NK-92 (cell line): ENCODE results near the gene WASF1.
"Not testable (repeated sequence)": the region's sequence is repeated elsewhere in the genome, so short reads cannot be mapped to it uniquely, and the experiment has no call there.

Source experiments
- DNase-seq: peaks from one replicate; lab custom pipeline; 2025; ENCODE audit not compliant: unreplicated experiment; lab: John Stamatoyannopoulos, UW

WASF1 gene

DNA sequence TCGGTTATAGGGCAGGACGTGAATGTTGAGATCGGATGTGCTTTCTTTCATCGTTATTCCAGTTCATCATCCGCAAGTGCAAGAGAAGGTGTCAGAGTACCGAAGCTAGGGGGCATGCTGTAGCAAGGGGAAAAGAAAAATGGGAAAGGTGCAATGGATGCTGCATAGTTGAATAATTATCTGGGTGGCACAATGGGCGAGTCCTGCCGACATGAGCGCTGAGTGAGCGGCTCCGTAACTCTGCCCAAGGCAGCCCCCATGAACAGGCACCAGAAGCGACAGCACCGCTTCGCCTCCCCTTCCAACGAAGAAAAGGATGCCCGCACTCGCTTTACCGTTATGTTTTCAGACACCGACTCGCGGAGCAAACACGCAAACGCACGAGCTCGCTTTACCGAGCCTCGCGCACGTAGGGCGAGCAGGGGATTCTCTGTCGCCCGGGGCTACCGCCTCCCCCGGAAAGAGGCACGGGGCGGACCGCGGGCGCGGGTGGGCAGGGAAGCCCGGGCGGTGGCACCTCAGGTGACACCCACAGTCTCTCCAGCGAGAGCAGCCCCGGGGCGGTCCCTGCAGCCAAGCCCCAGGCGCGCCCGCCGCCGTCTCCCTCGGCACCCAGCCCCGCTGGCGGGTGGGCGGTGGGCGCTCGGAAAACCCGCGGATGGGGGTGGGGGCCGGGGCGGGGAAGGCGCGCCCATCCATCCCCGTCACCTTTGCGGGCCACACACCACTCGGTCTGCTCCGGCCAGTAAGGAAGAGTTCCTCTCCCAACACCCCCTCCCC is 654 bp downstream of the WASF1 start:
- DNase-seq, result no peak

DNA sequence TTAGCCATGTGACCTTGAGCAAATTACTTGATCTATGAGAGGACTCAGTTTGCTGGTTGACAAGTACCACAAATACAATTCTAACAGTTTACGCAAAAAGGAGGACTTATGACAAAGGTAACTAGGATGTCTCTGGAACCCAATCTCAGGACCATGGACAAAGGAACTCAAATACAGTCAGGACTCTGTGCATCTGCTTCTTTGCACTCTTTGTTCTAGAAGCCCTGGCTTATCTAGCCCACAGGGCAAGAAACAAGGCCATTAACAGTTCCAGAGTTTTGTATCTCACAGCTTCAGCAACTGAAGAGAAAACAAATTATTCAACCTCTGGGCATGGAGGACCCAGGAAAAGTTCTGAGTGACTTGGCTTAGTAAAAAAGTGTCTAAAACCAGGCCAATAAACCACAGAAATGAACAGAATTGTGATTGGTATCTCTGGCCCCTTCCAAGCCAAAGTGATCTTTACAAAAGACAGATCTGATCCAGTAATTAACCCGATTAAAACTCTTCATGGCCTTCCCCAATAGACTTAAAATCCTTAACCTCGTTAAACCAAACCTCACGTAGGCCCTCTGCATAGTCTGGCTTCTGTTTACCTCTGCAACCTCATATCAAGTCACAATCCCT is 5.9 kb downstream of the WASF1 start:
- DNase-seq, result no peak

DNA sequence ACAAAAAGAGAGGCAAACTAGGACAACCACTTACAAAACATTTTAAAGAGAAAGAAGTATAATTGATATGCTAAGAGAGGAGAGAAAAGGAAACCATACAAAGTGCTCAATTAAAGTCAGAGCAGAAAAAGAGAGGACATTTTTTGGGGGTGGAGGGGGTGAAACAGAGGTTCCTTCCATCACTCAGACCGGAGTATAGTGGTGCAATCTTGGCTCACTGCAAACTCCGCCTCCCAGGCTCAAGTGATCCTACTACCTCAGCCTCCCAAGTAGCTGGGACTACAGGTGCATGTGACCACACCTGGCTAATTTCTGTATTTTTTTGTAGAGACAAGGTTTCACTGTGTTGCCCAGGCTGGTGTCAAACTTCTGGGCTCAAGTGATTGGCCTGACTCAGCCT is 9.4 kb downstream of the WASF1 start:
- no peak for DNase-seq

DNA sequence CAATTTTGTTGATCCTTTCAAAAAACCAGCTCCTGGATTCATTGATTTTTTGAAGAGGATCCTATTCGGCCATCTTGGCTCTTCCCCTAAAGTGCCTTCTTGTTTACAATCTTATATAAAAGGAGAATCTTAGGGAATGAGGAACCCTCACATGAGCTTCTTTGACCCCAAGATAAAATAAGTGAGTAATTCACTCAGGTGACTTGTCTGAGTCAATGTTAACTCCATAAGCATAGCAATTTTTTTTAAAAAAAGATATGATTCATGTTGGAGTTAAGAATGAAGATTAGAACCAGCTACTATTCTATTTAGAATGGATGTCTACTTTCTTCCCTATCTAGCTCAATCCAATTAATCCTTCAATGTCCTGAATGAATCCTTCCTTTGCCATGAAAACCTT is 21.0 kb downstream of the WASF1 start:
- no peak for DNase-seq

DNA sequence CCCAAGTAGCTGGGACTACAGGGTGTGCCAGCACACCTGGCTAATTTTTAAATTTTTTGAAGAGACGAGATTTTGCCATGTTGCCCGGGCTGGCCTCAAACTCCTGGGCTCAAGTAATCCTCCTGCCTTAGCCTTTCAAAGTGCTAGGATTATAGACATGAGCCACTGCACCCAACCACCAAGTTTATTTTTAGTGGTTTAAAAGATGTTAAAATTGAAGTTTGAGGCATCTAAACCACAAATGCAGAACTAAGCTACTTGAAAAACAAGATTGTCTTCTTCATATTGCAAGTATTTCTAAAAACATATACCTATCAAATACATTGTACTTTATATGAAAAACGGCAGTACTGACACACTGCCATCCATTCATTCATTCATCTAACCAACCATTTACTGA is 31.6 kb downstream of the WASF1 start:
- DNase-seq, result no peak

DNA sequence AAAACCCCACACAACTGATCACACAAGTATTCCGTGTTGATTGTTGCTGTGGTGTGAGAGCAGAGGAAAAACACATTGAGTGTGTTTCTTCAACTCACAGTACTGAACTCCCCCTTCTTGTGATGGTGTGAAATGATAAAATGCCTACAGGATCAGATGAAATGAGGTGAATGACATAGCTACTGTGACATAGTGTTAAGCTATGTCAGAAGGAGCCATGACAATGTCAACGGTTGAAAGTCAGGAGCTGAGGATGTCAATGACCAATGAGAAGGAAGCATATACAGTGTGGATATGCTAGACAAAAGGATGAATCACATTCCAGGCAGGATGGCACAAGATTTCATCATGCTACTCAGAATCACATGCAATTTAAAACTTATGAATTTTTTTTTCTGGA is 38.8 kb downstream of the WASF1 start:
- DNase-seq, result no peak

DNA sequence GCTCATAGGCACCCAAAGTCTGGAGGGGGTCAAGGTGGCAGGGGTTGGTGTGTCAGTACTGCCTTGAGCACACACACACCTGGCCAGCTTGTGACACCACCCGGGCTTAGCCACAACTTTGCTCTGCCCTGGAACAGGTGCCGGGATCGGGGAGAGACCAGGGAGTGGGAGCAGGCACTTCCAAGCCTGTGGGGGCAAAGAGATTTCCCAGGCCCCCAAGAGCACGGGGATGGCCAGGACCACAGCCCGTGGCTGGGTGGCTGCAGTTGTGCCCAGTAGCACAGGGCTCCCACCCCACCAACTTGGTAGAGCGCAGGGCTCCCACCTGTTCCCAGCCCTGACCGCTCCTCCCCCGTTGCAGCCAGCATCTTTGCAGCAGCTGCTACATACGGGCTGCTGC is 40.4 kb downstream of the WASF1 start:
- no peak for DNase-seq

DNA sequence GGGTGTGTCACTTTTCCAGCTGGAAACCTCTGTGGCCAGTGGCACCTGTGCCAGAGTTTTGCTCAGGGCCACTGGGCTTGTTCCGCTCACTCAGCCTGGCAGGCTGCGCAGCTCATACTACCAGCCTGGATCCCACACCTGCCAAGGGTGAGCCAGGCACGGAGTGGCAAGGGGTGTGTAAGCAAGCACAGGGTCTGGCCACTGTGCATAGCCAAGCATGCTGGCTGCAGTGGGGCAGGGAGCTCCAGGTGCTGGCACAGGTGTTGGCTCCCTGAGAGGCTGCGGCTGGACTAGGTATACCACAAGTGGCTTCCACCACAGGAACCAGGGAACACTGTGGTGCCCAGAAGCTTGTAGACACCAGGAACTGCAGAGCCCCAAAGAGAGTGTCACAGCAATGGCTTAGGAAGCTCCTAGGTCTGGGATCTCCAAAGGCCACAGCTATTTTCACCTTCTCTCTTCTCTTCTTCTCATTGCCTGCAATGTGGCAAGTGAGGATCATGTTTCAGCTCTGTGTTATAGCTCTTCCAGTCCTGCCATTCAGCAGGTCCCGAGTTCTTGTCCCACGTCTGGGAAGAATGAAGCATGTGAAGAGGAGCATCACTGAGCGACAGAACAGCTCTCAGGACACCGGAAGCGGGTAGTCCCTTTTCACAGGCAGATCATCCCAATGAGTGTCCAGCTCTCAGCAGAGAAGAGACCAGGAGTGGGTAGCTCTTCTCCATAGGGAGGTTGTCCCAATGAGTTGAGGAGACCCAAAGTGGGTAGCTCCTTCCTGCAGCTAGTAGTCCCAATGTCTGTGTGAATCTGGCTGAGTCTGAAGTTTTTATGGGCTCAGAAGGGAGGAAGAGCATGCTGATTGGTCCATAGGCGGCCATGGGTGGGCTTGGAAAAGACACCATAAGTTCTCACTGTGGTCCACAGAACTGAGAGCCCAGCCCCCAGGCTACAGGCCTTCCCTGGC is 41.3 kb downstream of the WASF1 start:
- DNase-seq, result no peak

DNA sequence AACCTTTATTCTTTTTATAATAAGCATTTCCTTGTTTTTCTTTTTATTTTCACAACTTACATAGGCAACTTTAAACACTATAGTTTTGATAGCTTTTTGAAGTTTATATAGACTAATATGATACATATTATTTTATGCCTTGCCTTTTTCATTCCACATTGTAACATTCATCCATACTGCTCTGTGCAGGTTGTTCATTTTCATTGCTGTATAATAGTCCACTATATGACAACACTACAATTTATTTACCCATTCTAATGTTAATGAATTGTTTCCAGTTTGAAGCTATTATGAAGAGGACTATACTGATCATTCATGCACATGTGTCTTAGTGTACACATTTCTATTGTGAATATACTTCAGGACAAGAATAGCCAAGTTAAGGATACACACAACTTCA is 49.1 kb downstream of the WASF1 start:
- no peak for DNase-seq

DNA sequence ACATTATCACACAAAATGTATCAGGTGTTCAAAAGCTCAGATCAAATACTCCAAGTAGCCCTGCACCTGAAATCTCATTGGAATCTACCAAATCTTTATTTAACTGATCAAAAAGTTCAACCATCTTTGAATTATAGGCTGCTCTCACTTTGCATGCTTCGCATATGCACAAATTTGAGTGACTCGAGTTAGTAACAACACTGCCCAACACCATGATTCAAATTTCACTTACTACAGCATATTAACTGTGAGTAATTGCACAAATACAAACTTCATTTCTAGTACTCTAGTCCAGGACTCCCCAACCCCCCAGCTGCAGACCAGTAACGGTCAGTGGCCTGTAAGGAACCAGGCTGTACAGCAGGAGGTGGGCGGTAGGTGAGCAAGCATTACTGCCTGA is 51.1 kb downstream of the WASF1 start:
- DNase-seq, result no peak

DNA sequence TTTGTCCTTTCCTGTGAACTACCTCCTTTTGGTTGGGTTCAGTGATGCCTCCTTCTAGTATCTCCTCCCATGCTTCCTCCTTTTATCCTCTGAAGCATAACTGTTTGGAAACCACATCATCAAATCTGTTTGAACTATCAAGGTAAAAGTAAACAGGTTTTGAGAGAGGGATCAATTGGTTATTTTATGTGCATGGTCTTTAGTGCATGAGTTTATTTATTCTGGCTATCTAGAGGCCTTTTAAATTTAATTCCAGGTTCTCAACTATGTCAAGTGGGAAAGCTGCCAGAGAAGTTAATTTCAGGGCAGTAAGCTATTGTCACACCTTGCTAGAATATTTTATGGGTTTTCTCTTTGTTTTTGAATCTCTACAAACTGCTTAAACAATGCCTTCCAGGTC is 54.1 kb downstream of the WASF1 start:
- DNase-seq, result no peak

DNA sequence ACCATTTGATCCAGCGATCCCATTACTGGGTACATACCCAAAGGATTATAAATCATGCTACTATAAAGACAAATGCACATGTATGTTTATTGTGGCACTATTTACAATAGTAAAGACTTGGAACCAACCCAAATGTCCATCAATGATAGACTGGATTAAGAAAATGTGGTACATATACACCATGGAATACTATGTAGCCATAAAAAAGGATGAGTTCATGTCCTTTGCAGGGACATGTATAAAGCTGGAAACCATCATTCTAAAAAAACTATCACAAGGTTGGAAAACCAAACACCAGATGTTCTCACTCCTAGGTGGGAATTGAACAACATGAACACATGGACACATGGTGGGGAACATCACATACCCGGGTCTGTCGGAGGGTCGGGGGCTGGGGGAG is 57.8 kb downstream of the WASF1 start:
- not testable (repeated sequence) for DNase-seq

DNA sequence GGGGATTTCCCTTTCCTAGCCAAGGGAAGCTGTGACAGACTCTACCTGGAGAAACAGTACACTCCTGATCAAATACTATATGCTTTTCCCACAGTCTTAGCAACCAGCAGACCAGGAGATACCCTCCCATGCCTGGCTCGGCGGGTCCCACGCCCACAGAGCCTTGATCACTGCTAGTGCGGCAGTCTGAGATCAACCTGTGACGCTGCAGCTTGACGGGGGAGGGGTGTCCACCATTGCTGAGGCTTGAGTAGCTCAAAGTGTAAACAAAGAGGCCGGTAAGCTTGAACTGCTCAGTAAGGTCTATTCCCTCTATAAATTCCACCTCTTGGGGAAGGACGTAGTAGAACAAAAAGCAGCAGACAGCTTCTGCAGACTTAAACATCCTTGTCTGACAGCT is 63.2 kb downstream of the WASF1 start:
- no peak for DNase-seq

DNA sequence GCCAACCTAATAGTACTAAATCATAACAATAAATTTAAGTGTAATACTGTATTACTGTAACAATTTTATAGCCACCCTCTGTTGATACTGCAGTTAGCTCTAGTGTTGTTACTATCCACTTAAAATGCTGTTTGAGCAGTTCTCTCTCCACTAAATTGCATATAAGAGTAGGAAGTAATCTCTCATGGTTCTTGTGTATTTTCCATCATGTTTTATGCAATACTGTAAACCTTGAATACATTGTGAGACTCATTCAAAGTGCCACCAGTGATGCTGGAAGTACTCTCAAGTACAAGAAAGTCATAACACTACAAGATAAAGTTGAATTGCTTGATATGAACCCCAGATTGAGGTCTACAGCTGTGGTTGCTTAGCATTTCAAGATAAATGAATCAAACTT is 65.5 kb downstream of the WASF1 start:
- DNase-seq, result no peak

DNA sequence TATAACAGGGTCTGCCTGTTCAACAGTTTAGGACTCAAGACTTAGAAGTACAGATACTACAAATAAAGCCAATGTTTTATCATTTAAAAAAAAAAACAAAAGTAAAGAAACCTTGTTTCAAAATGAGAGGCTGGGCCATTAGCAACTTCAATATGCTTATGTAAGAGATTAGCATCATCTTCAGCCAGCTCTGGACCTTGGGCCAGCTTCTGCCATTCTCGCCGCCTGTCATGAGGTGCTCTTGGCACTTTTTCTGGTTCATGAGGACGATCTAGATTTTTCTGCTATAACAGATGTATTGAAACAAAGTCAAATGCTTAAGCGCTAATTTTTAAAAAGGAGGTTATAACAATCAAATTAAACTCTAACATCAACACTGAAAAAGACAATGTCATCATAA is 74.2 kb downstream of the WASF1 start:
- DNase-seq, result no peak

DNA sequence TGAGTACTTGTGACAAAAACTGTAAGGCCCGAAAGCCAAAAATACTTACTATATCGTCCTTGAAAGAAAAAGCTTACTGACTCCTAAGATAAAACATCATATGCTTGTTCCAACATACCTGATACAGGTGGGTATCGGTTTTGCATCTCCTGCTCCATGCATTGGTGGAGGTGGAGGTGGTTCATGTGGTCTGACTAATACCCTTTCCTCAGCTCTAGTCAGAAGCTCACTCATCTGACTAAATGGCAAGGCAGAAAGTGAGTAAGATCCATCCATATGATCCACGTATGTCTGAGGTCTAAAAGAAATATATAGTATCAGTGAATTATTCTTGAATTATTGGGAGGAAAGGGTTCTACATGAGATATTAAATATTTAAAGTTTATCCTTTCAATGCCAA is 76.2 kb downstream of the WASF1 start:
- no peak for DNase-seq

DNA sequence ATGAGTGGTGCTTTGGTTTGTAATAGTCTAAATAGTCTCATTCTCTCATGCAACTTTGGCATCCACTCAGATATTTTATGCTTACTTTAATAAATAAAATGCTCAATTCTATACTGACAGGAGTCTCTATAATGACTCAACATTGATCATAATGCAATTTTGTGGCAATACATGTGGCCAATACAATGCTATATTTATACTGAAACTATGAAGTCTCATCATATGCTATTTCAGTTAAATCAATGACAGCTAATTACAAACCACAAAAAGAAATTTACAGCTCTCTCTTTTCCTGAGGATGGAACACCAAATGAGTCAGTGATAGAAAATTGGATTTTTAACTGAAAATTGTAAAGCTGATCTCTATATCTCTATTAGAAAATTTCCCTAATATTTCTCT is 77.1 kb downstream of the WASF1 start:
- DNase-seq, result no peak

DNA sequence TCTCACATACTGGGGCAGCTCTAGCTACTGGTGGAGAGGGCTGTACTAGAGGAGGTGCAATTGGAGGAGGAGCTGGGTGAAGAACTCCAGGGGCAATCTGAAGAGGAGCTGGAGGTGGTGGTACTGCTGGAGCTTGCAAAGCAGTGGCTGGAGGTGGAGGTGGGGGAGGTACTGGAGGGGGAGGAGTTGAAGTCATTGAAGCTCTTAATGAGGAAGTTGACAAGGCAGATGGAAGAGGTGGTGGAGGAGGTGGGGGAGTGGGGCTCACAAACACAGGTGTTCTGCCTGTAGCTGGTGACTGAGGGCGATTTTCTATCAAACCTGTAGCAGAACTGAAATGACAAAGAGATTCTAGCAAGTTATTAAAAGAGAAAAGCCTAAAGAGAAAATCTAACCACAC is 77.6 kb downstream of the WASF1 start:
- no peak for DNase-seq

DNA sequence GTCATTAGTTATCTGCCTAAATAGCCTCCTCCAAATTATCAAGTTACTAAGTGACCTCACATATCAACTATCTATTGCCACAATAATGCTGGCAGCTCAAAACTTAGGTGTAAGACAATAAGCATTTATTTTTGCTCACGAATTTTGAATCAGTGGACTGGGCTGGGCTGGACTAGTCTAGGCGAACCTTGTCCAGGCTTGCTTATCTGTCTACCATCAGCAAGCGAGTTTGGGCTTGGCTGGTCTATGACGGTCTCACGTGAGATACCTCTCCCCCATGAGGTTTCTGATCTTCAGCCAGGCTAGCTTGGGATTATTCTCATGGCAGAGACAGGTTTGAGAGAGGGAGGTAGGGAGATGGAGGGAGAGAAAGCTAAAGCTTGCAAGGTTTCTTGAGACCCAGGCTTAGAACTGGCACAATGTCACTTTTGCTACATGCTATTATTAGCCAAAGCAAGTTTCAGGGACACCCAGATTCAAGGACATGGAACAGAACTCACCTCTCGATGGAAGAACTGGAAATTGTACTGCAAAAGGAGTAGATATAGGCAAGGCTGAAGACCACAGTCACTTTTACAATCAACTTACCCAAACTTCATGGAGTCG is 80.9 kb downstream of the WASF1 start:
- no peak for DNase-seq

DNA sequence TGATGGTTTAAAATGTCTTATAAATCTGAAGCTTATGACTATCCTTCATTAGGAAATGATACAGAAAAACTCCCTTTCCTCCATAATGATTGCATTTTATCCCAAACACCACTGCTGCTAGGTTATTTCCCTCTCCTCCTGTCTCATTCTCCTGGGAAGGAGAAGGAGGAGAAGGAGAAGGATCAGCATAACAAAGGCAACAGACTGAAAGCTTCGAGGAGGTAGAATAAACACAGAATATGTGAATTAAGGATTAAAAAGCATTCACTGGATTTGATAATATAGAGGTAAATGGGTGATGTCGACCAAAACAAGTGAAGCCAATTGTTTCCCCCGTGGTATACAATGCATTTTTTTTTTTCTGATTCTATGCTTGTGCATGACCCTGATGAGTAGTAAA is 82.0 kb downstream of the WASF1 start:
- DNase-seq, result no peak

DNA sequence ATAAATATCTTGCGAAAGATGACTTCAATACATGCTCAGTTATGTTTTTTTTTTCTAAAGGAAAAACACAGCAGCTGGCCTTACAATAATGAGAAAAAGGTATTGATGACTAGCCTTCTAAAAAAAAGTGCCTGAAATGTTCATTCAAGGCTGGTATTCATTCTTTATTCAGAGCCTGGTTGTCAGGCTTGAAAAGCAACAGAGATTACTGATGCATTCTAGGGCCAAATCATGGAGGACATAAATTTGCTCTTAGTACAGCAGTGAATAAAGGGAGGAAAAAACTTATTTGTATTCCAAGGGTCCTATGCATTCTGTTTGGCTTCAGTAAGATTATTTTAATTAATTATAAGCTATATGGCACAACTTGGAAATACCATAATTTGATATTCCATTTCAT is 83.5 kb downstream of the WASF1 start:
- DNase-seq, result no peak
